Stimulated activated CD8-positive, alpha-beta memory T cell treated with anti-CD3 and anti-CD28 coated beads, Interleukin-7, amount 100 ng/mL, for 48 hours (primary cell): ENCODE data around the gene SLC1A2.
"Not testable (repeated sequence)": the region's sequence is repeated elsewhere in the genome, so short reads cannot be mapped to it uniquely, and the experiment has no call there.

ENCODE experiments used
- DNase-seq, 2 donors: peaks; one replicate each; pipeline ENCODE4 v3.0.0-alpha.2; 2020; ENCODE audit warnings: low read depth in 1 of 2; ENCODE audit errors: extremely low read depth in 1 of 2

Gene SLC1A2

GRCh38 chr11:35232891-35233330 is 186.4 kb downstream of the SLC1A2 start:
- DNase-seq, result no peak

- no peak for DNase-seq
Measured at GRCh38 chr11:35231076-35231860, 188.1 kb downstream of the SLC1A2 start.

GRCh38 chr11:35230388-35230787 is 189.0 kb downstream of the SLC1A2 start:
- DNase-seq, result no peak

- DNase-seq, result no peak
Measured at GRCh38 chr11:35228328-35228725, 191.0 kb downstream of the SLC1A2 start.

- DNase-seq, result no peak
Measured at GRCh38 chr11:35227576-35228327, 191.6 kb downstream of the SLC1A2 start.

- not testable (repeated sequence) for DNase-seq
Measured at GRCh38 chr11:35226756-35227155, 192.6 kb downstream of the SLC1A2 start.

- DNase-seq, result no peak
Measured at GRCh38 chr11:35225946-35226520, 193.3 kb downstream of the SLC1A2 start.

GRCh38 chr11:35223991-35224390 is 195.4 kb downstream of the SLC1A2 start:
- no peak for DNase-seq

- no peak for DNase-seq
Measured at GRCh38 chr11:35223371-35223796, 196.0 kb downstream of the SLC1A2 start.

GRCh38 chr11:35218956-35219355 is 200.4 kb downstream of the SLC1A2 start:
- DNase-seq, result no peak

- no peak for DNase-seq
Measured at GRCh38 chr11:35216962-35217678, 202.2 kb downstream of the SLC1A2 start.

- DNase-seq, result no peak
Measured at GRCh38 chr11:35215945-35216344, 203.4 kb downstream of the SLC1A2 start.

- peak; percentile 24 to 57 for DNase-seq
Measured at GRCh38 chr11:35214792-35215193, 204.6 kb downstream of the SLC1A2 start.

- no peak for DNase-seq
Measured at GRCh38 chr11:35214226-35214770, 205.1 kb downstream of the SLC1A2 start.

GRCh38 chr11:35211952-35212351 is 207.4 kb downstream of the SLC1A2 start:
- no peak for DNase-seq

- DNase-seq, result no peak
Measured at GRCh38 chr11:35210876-35211546, 208.3 kb downstream of the SLC1A2 start.

- no peak for DNase-seq
Measured at GRCh38 chr11:35208795-35209194, 210.6 kb downstream of the SLC1A2 start.

GRCh38 chr11:35207471-35208403 is 211.6 kb downstream of the SLC1A2 start:
- DNase-seq, result no peak

GRCh38 chr11:35206616-35207015 is 212.7 kb downstream of the SLC1A2 start:
- no peak for DNase-seq
